DND-41 (cell line): ENCODE data around the gene RNF5.

ENCODE experiments used
- ATAC-seq: fragments of 200-7000 bp; cut with Tn5 transposase; 3 replicates; pipeline ENCODE4 v1.9.1; 2021; ENCODE audit warnings: low read depth; ENCODE audit not compliant: insufficient read depth
- DNase-seq: peaks from one replicate; pipeline ENCODE4 v3.0.0-alpha.2; 2020
- H2AFZ ChIP-seq: 2 replicates; pipeline ENCODE4 v1.6.0; 2012; ENCODE audit warnings: low read depth, low read length
- H3K27ac ChIP-seq: 2 replicates; pipeline ENCODE4 v1.5.1; 2012; ENCODE audit warnings: low read length, inconsistent platforms
- H3K27me3 ChIP-seq: fragments of 200-600 bp; sonication (generic); 2 replicates; pipeline ENCODE4 v1.6.0; 2012; ENCODE audit warnings: low read length, mild to moderate bottlenecking, inconsistent platforms; ENCODE audit not compliant: insufficient read depth, poor library complexity
- H3K36me3 ChIP-seq: 2 replicates; pipeline ENCODE4 v1.5.1; 2012; ENCODE audit warnings: low read length, inconsistent platforms; ENCODE audit not compliant: insufficient read depth
- H3K4me1 ChIP-seq: 2 replicates; pipeline ENCODE4 v1.5.1; 2012; ENCODE audit warnings: mild to moderate bottlenecking, low read length; ENCODE audit not compliant: insufficient read depth
- H3K4me2 ChIP-seq: 2 replicates; pipeline ENCODE4 v1.6.0; 2012; ENCODE audit warnings: mild to moderate bottlenecking, moderate library complexity, low read length, inconsistent platforms; ENCODE audit not compliant: insufficient read depth
- H3K4me3 ChIP-seq, 2 experiments: fragments of 200-600 bp in 1 of 2; shearing (Covaris generic) in 1 of 2; 2 replicates each; pipeline ENCODE4 v1.5.1; 2012 to 2016; ENCODE audit warnings: inconsistent platforms in 2 of 2, low read length in 2 of 2, mild to moderate bottlenecking in 2 of 2, low read depth in 1 of 2, moderate library complexity in 1 of 2
- H3K79me2 ChIP-seq: 2 replicates; pipeline ENCODE4 v1.6.0; 2012; ENCODE audit warnings: low read length, inconsistent platforms; ENCODE audit not compliant: insufficient read depth
- H3K9ac ChIP-seq: 2 replicates; pipeline ENCODE4 v1.6.0; 2012; ENCODE audit warnings: low read depth, mild to moderate bottlenecking, inconsistent platforms, low read length, moderate library complexity
- H3K9me3 ChIP-seq: 2 replicates; pipeline ENCODE4 v1.5.1; 2012; ENCODE audit warnings: low read length, moderate library complexity, mild to moderate bottlenecking, inconsistent platforms; ENCODE audit not compliant: insufficient read depth, severe bottlenecking
- H4K20me1 ChIP-seq: 2 replicates; pipeline ENCODE4 v1.6.0; 2012; ENCODE audit warnings: low read length; ENCODE audit not compliant: insufficient read depth
- CTCF ChIP-seq: IDR thresholded peaks from 2 replicates; pipeline ENCODE4 v1.5.1; 2012; ENCODE audit warnings: borderline replicate concordance, low read length, moderate library complexity, mild to moderate bottlenecking; ENCODE audit not compliant: poor library complexity, severe bottlenecking; ENCODE audit errors: extremely low read depth
- EZH2 ChIP-seq: IDR thresholded peaks from 3 replicates; pipeline ENCODE4 v1.6.1; 2012; ENCODE audit warnings: borderline replicate concordance, low read depth, mild to moderate bottlenecking, moderate library complexity, low read length, inconsistent platforms; ENCODE audit not compliant: severe bottlenecking

The RNF5 gene

GRCh38 chr6:32214126-32214525 is 35.9 kb downstream of the RNF5 start:
- no peaks in the 10 kb centered on the region for H4K20me1 ChIP-seq
- TF ChIP-seq EZH2 (no peak), CTCF (no peak)
- H3K4me1 ChIP-seq: no peaks in the 10 kb centered on the region
- no peak overlapping the region for H3K27ac ChIP-seq
- H3K4me2 ChIP-seq: no peak overlapping the region
- H2AFZ ChIP-seq: no peak overlapping the region
- H3K9ac ChIP-seq: no peak overlapping the region
- no peaks in the 10 kb centered on the region for H3K79me2 ChIP-seq
- H3K9me3 ChIP-seq: no peaks in the 10 kb centered on the region
- DNase-seq (no peak), ATAC-seq (no peak)
- no peaks in the 10 kb centered on the region for H3K36me3 ChIP-seq
- peaks cover 5% of the 10 kb centered on the region for H3K27me3 ChIP-seq
- H3K4me3 ChIP-seq: no peak overlapping the region

- no peak overlapping the region for H3K9ac ChIP-seq
- no peaks in the 10 kb centered on the region for H3K79me2 ChIP-seq
- H3K4me3 ChIP-seq: no peak overlapping the region
- no peak overlapping the region for H3K27ac ChIP-seq
- no peak for DNase-seq
- no peaks in the 10 kb centered on the region for H4K20me1 ChIP-seq
- H3K4me1 ChIP-seq: no peaks in the 10 kb centered on the region
- H3K9me3 ChIP-seq: no peaks in the 10 kb centered on the region
- TF ChIP-seq EZH2 (no peak), CTCF (no peak)
- no peak for ATAC-seq
- no peaks in the 10 kb centered on the region for H3K36me3 ChIP-seq
- peaks cover 13% of the 10 kb centered on the region for H3K27me3 ChIP-seq
- H2AFZ ChIP-seq: no peak overlapping the region
- no peak overlapping the region for H3K4me2 ChIP-seq
Measured at GRCh38 chr6:32215617-32216016, 37.4 kb downstream of the RNF5 start.

GRCh38 chr6:32216285-32216684 is 38.1 kb downstream of the RNF5 start:
- Histone ChIP-seq H4K20me1 (no peaks in the 10 kb centered on the region), H3K36me3 (no peaks in the 10 kb centered on the region), H3K9me3 (no peaks in the 10 kb centered on the region), H3K4me3 (no peak overlapping the region), H3K4me2 (no peak overlapping the region), H3K27ac (no peak overlapping the region), H3K79me2 (no peaks in the 10 kb centered on the region), H2AFZ (no peak overlapping the region), H3K4me1 (no peaks in the 10 kb centered on the region), H3K9ac (no peak overlapping the region), H3K27me3 (peaks cover 13% of the 10 kb centered on the region)
- DNase-seq (no peak), ATAC-seq (no peak)
- TF ChIP-seq EZH2 (no peak), CTCF (no peak)

- H3K79me2 ChIP-seq: no peaks in the 10 kb centered on the region
- no peaks in the 10 kb centered on the region for H3K4me1 ChIP-seq
- H3K4me2 ChIP-seq: no peak overlapping the region
- no peak for DNase-seq
- H3K9ac ChIP-seq: no peak overlapping the region
- H3K27ac ChIP-seq: no peak overlapping the region
- H2AFZ ChIP-seq: no peak overlapping the region
- no peaks in the 10 kb centered on the region for H4K20me1 ChIP-seq
- H3K4me3 ChIP-seq: no peak overlapping the region
- ATAC-seq: no peak
- no peaks in the 10 kb centered on the region for H3K9me3 ChIP-seq
- no peaks in the 10 kb centered on the region for H3K36me3 ChIP-seq
- peaks cover 13% of the 10 kb centered on the region for H3K27me3 ChIP-seq
- TF ChIP-seq EZH2: no peak
- no peak for TF ChIP-seq CTCF
Measured at GRCh38 chr6:32216998-32217397, 38.8 kb downstream of the RNF5 start.
